Central memory CD8-positive, alpha-beta T cell (primary cell): ENCODE data around the gene PCCB.

Source experiments
- ATAC-seq: fragments of 150-1000 bp; cut with Tn5 transposase; replicated peaks from 2 replicates; pipeline ENCODE4 v1.10.0; 2022; ENCODE audit warnings: mild to moderate bottlenecking, moderate FRiP score, moderate number of reproducible peaks; ENCODE audit not compliant: poor library complexity, severe bottlenecking; ENCODE audit errors: extremely low read depth
- DNase-seq, 2 donors: peaks; one replicate each; pipeline ENCODE4 v3.0.0; 2021; ENCODE audit warnings: low spot score in 2 of 2
- H3K27ac Mint-ChIP-seq: one replicate; pipeline ENCODE4 v1.8.0; 2022; ENCODE audit warnings: low read depth, mild to moderate bottlenecking, moderate library complexity, mixed read lengths
- H3K27me3 Mint-ChIP-seq: one replicate; pipeline ENCODE4 v1.8.0; 2022; ENCODE audit warnings: mixed read lengths
- H3K36me3 Mint-ChIP-seq: one replicate; pipeline ENCODE4 v1.8.0; 2022; ENCODE audit warnings: mild to moderate bottlenecking, moderate library complexity, mixed read lengths; ENCODE audit not compliant: insufficient read depth
- H3K4me1 Mint-ChIP-seq: one replicate; pipeline ENCODE4 v1.8.0; 2022; ENCODE audit warnings: mixed read lengths
- H3K4me3 Mint-ChIP-seq: one replicate; pipeline ENCODE4 v1.8.0; 2022; ENCODE audit warnings: mild to moderate bottlenecking, moderate library complexity, mixed read lengths
- H3K9me3 Mint-ChIP-seq: one replicate; pipeline ENCODE4 v1.8.0; 2022; ENCODE audit warnings: mixed read lengths

Gene PCCB

DNA sequence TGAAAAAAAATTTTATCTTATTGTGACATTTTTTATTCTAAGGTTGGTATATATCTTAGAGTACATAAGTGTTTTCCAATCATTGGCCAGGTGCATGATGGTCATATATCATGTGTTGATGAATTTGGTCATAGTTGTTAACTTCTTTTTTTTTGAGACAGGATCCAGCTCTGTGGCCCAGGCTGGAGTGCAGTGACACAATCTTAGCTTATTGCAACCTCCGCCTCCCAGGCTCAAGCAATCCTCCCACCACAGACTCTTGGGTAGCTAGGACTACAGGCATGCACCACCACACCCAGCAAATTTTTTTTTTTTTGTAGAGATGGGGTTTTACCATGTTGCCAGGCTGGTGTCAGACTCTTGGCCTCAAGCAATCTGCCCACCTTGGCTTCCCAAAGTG lies 44.0 kb downstream of the PCCB start:
- Mint-ChIP-seq H3K27me3 (no peaks in the 10 kb centered on the region), H3K4me1 (peaks cover 9% of the 10 kb centered on the region), H3K4me3 (no peak overlapping the region), H3K27ac (no peak overlapping the region), H3K36me3 (peaks cover 8% of the 10 kb centered on the region), H3K9me3 (no peaks in the 10 kb centered on the region)
- DNase-seq (no peak), ATAC-seq (no peak)

DNA sequence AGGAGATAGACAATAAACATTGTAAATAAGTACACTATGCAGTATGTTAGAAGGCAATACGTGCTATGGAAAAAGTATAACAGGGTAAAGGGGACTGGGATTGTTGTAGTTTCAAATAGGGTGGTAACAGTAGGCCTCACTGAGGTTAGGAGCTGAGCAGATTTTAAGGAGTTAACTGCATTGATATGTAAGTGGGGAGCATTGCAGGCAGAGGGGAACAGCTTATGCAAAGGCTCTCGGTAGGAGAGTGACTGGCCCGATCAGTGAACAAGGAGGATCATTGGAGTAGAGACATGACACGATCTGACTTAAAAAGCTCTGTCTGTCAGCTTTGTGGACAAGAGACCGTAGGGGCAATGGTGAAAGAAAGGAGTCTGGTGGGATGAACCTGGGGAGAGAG lies 46.8 kb downstream of the PCCB start:
- Mint-ChIP-seq H3K4me1 (no peaks in the 10 kb centered on the region), H3K4me3 (no peak overlapping the region), H3K27me3 (no peaks in the 10 kb centered on the region), H3K9me3 (no peaks in the 10 kb centered on the region), H3K36me3 (peaks cover 11% of the 10 kb centered on the region), H3K27ac (no peak overlapping the region)
- DNase-seq (no peak), ATAC-seq (no peak)

DNA sequence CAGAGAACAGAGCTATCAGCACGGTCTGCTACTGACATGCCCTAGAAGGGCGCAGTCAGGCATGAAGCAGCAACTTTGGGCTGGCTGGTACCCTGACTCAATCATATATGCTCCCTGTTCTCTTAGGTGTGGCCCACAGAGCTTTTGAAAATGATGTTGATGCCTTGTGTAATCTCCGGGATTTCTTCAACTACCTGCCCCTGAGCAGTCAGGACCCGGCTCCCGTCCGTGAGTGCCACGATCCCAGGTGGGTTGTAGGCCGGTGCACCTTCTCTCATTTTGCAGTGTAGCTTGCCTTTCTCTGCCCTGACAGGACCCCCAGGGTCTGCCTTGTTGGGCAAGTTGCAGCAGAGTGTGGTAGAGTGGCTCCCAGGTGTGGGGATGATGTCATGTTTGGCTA lies 47.7 kb downstream of the PCCB start:
- peaks cover 10% of the 10 kb centered on the region for H3K36me3 Mint-ChIP-seq
- H3K4me1 Mint-ChIP-seq, result no peaks in the 10 kb centered on the region
- H3K4me3 Mint-ChIP-seq, result no peak overlapping the region
- no peak overlapping the region for H3K27ac Mint-ChIP-seq
- H3K27me3 Mint-ChIP-seq, result no peaks in the 10 kb centered on the region
- ATAC-seq, result no peak
- H3K9me3 Mint-ChIP-seq, result no peaks in the 10 kb centered on the region
- DNase-seq, result no peak

DNA sequence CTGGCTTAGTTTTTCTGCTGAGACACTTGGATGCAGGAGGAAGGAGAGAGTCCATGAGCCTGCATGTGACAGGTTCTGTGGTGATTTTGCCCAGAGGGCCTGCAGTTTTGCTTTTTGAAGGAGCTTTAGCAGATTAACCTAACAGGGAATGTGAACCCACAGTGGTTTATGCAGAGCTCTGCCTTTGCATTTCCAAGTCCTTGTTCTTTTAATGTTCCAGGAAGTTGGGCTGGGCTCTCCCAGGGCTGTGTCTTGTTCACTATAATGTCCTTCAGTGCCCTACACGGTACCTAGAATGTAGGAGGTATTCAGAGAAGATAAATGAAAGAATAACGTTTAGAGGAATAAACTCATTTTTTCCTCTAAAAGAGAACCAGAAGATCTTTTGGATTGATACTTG lies 50.3 kb downstream of the PCCB start:
- DNase-seq, result no peak
- no peak overlapping the region for H3K27ac Mint-ChIP-seq
- H3K4me1 Mint-ChIP-seq, result no peaks in the 10 kb centered on the region
- ATAC-seq, result no peak
- no peaks in the 10 kb centered on the region for H3K27me3 Mint-ChIP-seq
- H3K9me3 Mint-ChIP-seq, result no peaks in the 10 kb centered on the region
- H3K36me3 Mint-ChIP-seq, result peaks cover 8% of the 10 kb centered on the region
- no peak overlapping the region for H3K4me3 Mint-ChIP-seq

DNA sequence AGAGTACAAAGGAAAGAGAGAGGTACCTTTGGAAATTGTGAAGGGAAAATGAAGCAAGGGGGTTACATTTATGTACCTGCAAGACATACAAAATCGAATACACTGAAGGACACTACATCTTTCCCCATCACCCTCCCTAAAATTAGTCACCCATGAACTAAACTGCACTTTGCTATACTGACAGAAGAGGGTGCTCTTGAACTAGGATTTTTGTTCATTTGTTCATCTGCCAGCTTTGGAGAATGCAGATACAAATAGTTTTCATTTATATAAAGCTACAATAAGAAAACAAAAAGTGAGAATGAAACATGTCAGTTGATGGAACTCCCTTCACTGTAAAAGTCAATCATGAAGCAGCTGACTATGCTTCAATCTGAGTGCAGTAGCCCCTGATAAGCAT lies 55.7 kb downstream of the PCCB start:
- Mint-ChIP-seq H3K4me1 (peaks cover 4% of the 10 kb centered on the region), H3K27me3 (no peaks in the 10 kb centered on the region), H3K36me3 (peaks cover 13% of the 10 kb centered on the region), H3K4me3 (no peak overlapping the region), H3K27ac (no peak overlapping the region), H3K9me3 (no peaks in the 10 kb centered on the region)
- no peak for ATAC-seq
- no peak for DNase-seq

DNA sequence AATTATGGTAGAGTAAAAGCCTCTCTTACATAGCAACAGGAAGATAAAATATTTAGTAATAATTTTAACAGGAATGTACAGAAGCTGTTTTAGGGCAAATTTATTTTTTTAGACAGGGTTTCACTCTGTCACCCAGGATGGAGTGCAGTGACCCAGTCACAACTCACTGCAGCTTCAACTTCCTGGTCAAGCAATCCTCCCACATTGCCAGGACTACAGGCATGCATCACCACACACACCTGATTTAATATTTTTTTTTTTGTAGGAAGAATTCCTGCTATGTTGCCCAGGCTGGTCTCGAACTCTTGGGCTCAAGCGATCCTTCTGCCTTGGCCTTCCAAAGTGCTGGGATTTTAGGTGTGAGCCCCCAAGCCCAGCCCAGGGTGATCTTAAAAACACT lies 61.1 kb downstream of the PCCB start:
- H3K27me3 Mint-ChIP-seq, result no peaks in the 10 kb centered on the region
- DNase-seq (no peak), ATAC-seq (no peak)
- no peak overlapping the region for H3K4me3 Mint-ChIP-seq
- H3K27ac Mint-ChIP-seq, result no peak overlapping the region
- H3K36me3 Mint-ChIP-seq, result peaks cover 9% of the 10 kb centered on the region
- H3K4me1 Mint-ChIP-seq, result no peaks in the 10 kb centered on the region
- no peaks in the 10 kb centered on the region for H3K9me3 Mint-ChIP-seq

DNA sequence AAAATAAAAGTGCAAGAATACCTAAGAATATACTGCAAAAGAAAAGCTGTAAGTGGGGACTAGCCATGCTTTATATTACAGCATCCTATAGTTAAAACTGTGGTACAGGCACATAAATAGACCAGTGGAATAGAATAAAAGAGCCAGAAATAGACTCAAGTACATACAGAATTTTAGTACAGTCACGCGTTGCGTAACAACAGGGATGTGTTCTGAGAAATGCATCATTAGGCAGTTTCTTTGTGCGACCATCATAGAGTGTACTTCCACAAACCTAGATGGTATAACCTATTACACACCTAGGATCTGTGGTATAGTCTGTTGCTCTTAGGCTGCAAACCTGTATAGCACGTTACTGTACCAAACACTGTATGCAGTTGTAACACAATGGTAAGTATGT lies 61.8 kb downstream of the PCCB start:
- Mint-ChIP-seq H3K27ac (no peak overlapping the region), H3K4me3 (no peak overlapping the region), H3K9me3 (no peaks in the 10 kb centered on the region), H3K27me3 (no peaks in the 10 kb centered on the region), H3K36me3 (peaks cover 9% of the 10 kb centered on the region), H3K4me1 (no peaks in the 10 kb centered on the region)
- DNase-seq (no peak), ATAC-seq (no peak)

DNA sequence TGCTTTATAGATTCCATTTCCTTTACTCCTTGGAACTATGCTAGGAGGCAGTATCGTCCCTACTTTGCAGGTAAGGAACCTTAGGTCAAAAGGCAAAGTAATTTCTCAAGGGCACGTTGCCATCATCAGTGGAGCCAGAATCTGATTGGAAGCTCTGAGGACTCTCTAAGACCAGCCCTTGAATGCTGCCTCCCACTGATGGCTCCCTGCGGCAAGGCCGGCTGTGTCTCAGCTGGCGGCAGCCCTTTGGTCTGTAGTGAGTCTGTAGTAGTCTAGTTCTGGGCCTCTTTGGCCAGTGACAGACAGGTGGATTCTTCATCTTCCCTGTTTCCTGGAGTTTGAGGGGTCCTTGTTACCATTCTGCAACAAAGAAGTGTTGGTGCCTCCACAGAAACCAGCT lies 76.2 kb downstream of the PCCB start:
- no peak for DNase-seq
- no peak overlapping the region for H3K4me3 Mint-ChIP-seq
- H3K27ac Mint-ChIP-seq, result no peak overlapping the region
- peaks cover 26% of the 10 kb centered on the region for H3K9me3 Mint-ChIP-seq
- no peaks in the 10 kb centered on the region for H3K4me1 Mint-ChIP-seq
- no peak for ATAC-seq
- H3K27me3 Mint-ChIP-seq, result no peaks in the 10 kb centered on the region
- H3K36me3 Mint-ChIP-seq, result peaks cover 12% of the 10 kb centered on the region

DNA sequence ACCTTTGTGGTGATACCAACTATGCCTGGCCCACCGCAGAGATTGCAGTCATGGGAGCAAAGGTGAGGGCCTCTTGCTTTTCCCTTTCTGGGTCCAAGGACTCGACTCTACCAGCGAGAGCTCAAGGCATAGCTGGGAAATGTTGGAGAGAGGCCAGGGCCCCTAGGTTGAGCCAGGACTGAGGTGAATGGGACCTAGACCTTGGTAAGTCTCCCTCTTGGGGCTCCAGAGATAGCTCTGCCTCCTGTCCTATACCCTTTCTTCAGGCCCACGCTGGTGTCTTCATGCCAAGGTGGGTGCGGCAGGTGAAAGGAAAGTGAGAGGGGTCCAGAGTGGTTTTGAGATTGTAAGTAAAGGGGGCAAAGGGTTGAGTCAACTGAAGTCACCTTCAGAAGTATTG lies 77.5 kb downstream of the PCCB start:
- no peaks in the 10 kb centered on the region for H3K4me1 Mint-ChIP-seq
- H3K27ac Mint-ChIP-seq, result no peak overlapping the region
- H3K27me3 Mint-ChIP-seq, result no peaks in the 10 kb centered on the region
- H3K4me3 Mint-ChIP-seq, result no peak overlapping the region
- peaks cover 14% of the 10 kb centered on the region for H3K36me3 Mint-ChIP-seq
- ATAC-seq (no peak), DNase-seq (no peak)
- peaks cover 14% of the 10 kb centered on the region for H3K9me3 Mint-ChIP-seq

DNA sequence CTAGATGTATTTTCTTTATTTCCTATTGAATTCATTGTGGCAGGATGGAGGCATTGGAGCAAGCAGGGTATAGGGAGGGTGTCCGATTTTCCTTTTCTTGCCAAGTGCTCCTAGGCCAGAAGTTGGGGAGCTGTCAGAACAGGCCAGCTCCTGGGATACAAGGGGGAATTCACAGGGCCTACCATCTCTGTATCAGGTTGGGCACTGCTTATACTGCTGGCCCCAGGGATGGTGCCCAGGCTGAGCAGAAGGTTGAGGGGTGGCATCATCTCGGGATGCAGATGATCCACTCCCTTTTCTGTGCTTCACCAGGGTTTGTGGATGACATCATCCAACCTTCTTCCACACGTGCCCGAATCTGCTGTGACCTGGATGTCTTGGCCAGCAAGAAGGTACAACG lies 79.5 kb downstream of the PCCB start:
- H3K4me3 Mint-ChIP-seq, result no peak overlapping the region
- H3K9me3 Mint-ChIP-seq, result peaks cover under 1% of the 10 kb centered on the region
- no peak overlapping the region for H3K27ac Mint-ChIP-seq

DNA sequence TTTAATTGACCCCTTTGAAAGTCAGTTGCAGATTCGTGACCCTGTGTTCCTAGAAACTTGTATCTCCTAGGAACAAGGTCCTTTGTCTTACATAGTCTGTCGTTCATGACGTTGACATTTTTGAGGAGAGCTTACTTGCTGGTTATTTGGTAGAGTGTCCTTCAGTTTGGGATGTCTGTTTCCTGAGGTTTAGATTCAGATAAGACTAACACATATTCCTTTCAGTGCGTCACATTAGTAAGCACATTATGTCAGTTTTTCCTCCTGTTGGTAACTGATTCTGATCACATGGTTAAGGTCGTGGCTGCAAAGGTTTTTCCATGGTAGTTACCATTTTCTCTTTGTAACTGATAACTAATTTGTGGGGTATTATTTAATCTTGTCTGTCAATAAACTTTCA lies 80.8 kb downstream of the PCCB start:
- Mint-ChIP-seq H3K4me1 (no peaks in the 10 kb centered on the region), H3K27ac (no peak overlapping the region), H3K4me3 (no peak overlapping the region), H3K27me3 (no peaks in the 10 kb centered on the region), H3K9me3 (no peaks in the 10 kb centered on the region), H3K36me3 (peaks cover 18% of the 10 kb centered on the region)
- no peak for DNase-seq
- no peak for ATAC-seq

More for the DNA sequence above, 79.5 kb downstream of the PCCB start:
- no peaks in the 10 kb centered on the region for H3K27me3 Mint-ChIP-seq
- DNase-seq (no peak), ATAC-seq (no peak)
- peaks cover 19% of the 10 kb centered on the region for H3K36me3 Mint-ChIP-seq
- H3K4me1 Mint-ChIP-seq, result no peaks in the 10 kb centered on the region

DNA sequence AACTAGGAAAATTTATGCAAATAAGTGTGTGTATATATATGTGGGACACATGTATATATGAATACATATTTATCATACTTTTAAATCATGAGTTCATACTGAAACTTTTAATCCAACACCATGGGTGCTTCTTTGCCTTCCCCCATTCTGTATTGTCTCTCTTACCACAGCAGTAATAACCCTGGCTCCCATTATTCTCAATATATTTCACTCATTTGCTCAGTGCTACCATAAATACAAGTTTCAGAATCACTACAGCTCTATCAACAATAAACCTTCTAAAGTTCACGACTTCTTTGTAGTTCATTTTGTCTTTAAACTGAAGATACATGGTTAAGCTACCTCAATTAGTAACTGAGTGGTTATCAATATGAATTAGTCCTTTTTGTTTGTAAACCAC lies 82.2 kb downstream of the PCCB start:
- no peak for DNase-seq
- Mint-ChIP-seq H3K4me3 (no peak overlapping the region), H3K4me1 (no peaks in the 10 kb centered on the region), H3K9me3 (no peaks in the 10 kb centered on the region), H3K36me3 (peaks cover 21% of the 10 kb centered on the region), H3K27ac (peak overlapping the region; percentile 74), H3K27me3 (no peaks in the 10 kb centered on the region)
- no peak for ATAC-seq

DNA sequence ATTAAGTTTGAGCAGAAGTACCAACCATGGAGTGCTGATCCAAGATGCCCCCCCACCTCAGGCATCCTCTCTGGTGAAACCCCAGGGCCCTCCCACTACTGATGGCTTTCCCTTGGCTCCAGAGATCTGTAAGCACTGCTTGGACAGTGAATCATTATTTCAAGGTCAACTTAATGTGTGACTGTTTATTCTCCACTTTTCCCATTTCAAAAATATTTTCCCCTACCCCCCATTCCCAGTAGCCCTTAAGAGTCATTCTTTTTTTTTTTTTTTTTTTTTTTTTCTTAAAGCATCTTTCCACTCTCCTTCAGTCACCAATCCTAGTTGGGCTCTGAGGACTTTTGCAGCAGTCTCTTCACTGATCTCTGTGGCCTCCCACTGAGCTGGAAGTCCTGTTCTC lies 82.6 kb downstream of the PCCB start:
- Mint-ChIP-seq H3K4me1 (no peaks in the 10 kb centered on the region), H3K9me3 (no peaks in the 10 kb centered on the region), H3K36me3 (peaks cover 21% of the 10 kb centered on the region), H3K4me3 (no peak overlapping the region), H3K27me3 (no peaks in the 10 kb centered on the region), H3K27ac (peak overlapping the region; percentile 74)
- no peak for DNase-seq
- no peak for ATAC-seq

DNA sequence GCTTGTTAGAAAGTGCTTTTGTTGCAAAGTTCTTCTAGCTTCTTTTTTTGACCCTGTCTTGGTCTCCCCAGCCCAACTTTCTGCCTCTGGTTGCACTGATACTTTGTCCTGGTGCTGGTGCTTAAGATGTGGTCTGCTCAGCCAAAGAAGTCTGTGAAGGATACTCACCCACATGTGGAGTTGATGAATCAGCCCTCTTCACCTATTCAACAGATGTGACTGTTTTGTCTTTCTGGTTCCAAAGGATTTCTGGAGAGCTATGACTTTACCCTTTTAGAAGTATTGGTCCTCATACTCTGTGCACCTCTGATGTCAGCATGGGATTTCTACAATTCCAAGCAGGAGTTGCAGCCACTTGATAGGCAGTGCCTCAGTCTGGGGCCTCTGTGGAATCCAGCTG lies 84.1 kb downstream of the PCCB start:
- Mint-ChIP-seq H3K4me3 (no peak overlapping the region), H3K27ac (no peak overlapping the region), H3K36me3 (peaks cover 32% of the 10 kb centered on the region), H3K4me1 (no peaks in the 10 kb centered on the region), H3K27me3 (no peaks in the 10 kb centered on the region), H3K9me3 (no peaks in the 10 kb centered on the region)
- no peak for DNase-seq
- no peak for ATAC-seq
